Measurements from ENCODE around the gene PIK3C2A.

DNA sequence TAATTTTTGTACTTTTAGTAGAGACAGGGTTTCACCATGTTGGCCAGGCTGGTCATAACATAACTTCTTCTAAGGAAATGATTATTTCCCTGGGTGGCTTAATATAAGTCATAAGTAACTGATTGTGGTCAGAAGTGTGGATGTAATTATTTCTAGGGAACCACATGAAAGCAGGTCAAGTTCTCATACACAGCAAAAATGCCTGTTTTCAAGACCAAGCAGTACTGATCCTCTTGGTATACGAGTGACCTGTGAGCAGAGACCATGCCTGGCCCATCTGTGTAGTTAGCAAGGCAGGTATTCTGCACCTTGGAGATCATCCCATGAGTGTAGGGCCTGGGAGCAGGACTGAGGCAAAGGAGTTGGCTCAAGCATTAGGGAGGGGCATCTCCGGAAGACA is 36.3 kb upstream of the PIK3C2A start:
- TF ChIP-seq, protein P1, sequence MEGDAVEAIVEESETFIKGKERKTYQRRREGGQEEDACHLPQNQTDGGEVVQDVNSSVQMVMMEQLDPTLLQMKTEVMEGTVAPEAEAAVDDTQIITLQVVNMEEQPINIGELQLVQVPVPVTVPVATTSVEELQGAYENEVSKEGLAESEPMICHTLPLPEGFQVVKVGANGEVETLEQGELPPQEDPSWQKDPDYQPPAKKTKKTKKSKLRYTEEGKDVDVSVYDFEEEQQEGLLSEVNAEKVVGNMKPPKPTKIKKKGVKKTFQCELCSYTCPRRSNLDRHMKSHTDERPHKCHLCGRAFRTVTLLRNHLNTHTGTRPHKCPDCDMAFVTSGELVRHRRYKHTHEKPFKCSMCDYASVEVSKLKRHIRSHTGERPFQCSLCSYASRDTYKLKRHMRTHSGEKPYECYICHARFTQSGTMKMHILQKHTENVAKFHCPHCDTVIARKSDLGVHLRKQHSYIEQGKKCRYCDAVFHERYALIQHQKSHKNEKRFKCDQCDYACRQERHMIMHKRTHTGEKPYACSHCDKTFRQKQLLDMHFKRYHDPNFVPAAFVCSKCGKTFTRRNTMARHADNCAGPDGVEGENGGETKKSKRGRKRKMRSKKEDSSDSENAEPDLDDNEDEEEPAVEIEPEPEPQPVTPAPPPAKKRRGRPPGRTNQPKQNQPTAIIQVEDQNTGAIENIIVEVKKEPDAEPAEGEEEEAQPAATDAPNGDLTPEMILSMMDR (IDR thresholded peaks at IDR 0.05; ENCODE audit: extremely low read depth in 1 of 2, insufficient read depth in 1 of 2, low read depth in 1 of 2, low read length in 2 of 2), result no peak
- TF ChIP-seq EZH2 (IDR thresholded peaks at IDR 0.05; ENCODE audit: borderline replicate concordance, low read depth, low read length, severe bottlenecking), result no peak
- TF ChIP-seq POLR2AphosphoS5 (IDR thresholded peaks at IDR 0.05; ENCODE audit: insufficient read depth, low read depth, low read length), result no peak
- no peak for TF ChIP-seq MYC (IDR thresholded peaks at IDR 0.05; ENCODE audit: low read depth, low read length)
- no peak for TF ChIP-seq POLR2A (IDR thresholded peaks at IDR 0.05; ENCODE audit: low read depth, low read length)
